HL-60/S4 treated with phorbol 12-myristate 13-acetate at 8.2 ng/mL for 4 days and 3 days (cell line): ENCODE measurements around the gene FANCE.

Source experiments
- in situ Hi-C: fragments of 300-500 bp; cut with MboI; formaldehyde crosslinking; loops from 2 replicates; pipeline ENCODE4 v1.15.0; 2022; ENCODE audit warnings: low sequenced_read_pairs

The FANCE gene, protein sequence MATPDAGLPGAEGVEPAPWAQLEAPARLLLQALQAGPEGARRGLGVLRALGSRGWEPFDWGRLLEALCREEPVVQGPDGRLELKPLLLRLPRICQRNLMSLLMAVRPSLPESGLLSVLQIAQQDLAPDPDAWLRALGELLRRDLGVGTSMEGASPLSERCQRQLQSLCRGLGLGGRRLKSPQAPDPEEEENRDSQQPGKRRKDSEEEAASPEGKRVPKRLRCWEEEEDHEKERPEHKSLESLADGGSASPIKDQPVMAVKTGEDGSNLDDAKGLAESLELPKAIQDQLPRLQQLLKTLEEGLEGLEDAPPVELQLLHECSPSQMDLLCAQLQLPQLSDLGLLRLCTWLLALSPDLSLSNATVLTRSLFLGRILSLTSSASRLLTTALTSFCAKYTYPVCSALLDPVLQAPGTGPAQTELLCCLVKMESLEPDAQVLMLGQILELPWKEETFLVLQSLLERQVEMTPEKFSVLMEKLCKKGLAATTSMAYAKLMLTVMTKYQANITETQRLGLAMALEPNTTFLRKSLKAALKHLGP

DNA sequence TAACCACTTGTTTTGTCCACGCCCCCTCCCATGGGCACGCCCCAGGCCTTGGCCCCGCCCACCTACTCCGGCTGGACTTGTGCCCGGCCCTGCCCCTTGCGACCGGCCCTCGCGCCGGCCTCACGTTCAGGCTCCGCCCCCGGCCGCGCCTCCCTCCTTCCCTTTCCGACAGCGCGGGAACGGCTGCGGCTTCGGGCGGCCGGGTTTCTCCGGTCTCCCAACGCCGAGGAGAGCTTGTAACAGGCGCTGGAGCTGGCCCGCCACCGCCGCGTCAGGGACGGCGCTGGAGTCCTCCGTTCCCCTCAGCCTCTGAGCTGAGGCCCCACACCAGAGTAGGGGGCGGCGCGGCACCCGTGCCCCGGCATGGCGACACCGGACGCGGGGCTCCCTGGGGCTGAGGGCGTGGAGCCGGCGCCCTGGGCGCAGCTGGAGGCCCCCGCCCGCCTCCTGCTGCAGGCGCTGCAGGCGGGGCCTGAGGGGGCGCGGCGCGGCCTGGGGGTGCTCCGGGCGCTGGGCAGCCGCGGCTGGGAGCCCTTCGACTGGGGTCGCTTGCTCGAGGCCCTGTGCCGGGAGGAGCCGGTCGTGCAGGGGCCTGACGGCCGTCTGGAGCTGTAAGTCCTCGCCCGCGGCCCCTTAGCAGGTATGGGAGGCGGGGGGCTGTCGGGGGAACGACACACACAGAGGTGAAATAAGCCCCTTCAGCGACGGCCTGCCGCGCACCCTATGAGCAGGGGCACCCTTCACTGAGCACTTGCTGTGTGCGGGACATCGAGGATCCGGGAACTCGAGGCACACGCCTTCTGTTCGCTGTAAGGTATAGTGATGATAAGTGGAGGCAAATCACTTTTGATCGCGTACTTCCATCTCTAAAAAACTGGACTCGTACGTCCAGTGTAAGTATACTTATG lies at the start of gene FANCE:
Gene FANCE, plus strand, starts transcription at position 156 of the 908 bp plus-strand sequence. Its CDS starts 208 bp downstream, at position 364.
- in situ Hi-C loops = loop anchor here (10.0 kb wide), 1 partner anchor 158 kb away; the partner anchor contains the start of gene DEF6

DNA sequence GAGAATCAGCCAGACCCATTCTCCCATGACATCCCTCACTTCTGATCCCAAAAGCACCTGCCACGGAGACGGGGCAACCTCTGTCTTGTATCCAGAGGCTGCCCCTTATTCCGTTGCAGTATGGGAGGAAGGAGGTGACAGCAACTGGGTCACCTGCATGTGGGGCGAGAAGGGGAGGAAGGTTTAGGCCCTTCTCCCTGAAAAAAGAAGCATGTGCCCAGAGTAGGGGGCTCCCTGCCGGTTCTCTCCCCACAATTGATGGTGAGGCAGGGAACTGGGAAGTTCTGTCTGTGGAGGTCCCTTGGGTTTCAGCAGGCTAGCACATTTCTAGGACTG lies 49.3 kb upstream of the FANCE start:
- in situ Hi-C loops = no loop called here

DNA sequence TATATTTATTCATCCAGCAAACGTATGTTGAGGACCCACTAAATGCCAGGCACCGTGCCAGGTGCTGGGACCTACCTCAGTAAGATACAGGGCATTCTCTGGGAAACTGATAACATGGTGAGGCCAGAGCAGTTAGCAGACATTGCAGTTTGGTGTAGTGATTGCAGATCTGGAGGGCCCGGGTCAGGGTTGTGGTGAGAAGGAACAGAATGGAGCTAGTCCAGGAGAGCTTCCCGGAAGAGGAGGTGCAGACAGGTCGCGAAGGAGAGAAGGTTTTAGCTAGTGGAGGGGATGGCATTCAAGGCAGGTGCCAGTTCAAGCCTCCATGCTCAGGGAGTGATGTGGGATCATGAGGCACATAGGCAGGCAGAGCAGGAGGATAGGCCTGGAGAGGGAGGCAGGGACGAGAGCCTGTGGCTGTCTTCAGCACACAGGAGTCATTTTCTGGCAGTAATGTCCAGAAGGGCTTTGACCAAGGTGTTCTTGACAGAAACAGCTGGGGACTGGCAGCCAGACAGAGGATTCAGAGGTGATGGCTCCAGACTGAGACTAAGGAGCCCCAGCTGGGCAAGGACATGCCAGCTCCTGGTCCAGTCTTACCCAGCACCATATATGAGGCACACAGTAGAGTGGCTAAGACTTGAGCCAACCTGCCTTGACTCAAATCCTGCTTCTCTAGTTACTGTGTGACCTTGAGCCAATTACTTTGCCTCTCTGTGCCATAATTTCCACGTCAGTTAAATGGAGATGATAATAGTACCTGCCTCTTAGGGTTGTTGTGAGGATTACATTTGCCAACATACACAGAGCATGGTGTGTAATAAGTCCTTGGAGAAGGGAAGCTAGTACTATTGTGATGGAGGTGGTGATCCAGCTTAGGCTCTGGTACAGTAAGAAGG lies 48.3 kb upstream of the FANCE start:
- in situ Hi-C loops = no loop called here

DNA sequence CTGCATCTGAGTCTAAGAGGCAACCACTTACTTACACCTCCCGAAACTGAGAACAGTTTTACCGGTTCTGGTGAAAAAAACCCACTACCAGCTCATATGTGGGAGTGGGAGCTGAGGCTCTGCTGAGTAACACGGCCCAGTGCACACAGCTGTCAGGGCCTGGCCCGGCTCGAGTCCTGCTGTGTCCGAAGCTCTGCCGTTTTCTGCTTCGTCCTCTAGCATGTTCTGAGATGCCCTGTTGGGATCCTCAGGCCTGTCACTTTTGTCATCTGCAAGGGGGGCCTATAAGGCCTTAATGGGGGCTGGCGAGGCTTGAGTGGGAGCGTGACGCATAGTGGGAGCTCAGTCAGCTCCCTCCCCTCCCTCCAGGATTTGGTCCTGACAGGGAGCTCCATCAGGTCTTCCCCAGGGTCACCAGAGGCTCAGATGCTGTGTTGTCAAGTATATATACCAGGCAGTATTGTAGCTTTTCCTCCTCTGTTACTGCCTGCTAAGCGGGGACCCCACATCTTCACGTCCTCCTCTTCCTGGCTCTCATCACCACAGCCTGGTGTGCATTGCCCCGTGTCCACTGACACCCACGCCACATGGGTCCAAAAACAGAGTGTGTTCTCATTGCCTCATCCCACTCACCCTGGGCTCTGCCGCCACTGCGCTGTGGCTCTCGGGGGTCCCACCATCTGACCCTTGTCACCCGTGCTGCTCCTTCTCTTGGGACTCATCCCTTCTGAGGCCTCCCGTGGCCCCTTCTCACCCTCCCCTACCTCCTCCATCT lies 45.2 kb upstream of the FANCE start:
- in situ Hi-C loops = no loop called here

DNA sequence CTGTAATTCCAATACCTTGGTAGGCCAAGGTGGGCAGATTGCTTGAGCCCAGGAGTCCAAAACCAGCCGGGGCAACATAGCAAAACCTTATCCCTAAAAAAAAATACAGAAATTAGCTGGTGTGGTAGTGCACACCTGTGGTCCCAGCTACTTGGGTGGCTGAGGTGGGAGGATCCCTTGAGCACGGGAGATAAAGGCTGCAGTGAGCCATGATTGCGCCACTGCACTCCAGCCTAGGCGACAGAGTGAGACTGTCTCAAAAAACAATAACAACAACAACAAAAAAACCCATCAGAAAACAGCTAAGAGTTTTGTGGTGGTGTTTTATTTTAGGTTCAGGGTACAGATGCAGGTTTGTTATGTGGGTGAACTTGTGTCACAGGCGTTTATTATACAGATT lies 42.9 kb upstream of the FANCE start:
- in situ Hi-C loops = no loop called here

DNA sequence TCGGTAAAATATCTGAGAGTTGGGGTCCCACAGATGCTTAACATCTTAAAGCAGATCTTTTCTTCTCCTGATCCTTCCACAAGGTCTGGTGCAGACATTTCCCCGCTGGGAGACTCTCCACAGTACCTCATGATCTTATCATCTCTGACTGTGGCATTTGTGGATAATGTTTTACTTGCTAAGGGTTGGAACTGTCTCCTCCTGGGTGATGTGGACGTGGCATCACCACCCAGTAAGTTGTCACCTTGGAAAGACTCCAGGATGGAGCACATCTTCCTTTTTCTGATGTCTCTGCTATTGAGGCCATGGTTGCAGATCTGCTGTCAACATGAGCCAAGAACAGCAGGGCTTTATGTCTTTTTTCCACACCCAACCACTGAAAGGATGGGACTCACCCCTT lies 42.0 kb upstream of the FANCE start:
- in situ Hi-C loops = no loop called here

DNA sequence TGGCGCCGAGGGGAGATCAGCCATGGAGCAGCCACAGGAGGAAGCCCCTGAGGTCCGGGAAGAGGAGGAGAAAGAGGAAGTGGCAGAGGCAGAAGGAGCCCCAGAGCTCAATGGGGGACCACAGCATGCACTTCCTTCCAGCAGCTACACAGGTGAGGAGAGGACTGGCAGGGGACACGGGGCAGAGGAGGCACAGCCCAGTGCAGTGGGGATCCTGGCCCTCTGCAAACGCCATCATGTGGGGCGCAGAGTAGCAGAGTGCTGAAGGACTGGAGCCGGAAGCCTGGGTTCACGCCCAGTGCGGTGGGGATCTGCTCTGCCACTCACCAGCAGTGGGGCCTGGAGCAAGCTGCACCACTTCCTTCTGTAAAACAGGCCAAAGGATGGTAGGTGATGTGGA lies 41.1 kb upstream of the FANCE start:
- in situ Hi-C loops = no loop called here

DNA sequence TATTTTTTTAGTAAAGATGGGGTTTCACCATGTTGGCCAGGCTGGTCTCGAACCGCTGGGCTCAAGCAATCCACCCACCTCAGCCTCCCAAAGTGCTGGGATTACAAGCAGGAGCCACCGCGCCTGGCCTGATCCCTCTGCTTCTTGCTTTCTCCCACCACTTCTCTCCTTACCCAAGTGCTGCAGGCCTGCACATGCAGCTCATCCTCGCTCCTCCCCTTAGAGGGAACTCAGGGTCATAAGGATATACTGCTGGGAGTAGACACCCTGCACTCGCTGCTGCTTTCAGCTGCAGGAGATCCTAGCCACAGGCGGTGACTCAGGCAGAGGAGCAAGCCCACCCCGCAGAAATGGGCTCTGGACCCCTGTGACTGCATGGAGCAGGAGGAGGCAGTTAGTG lies 40.0 kb upstream of the FANCE start:
- in situ Hi-C loops = no loop called here

DNA sequence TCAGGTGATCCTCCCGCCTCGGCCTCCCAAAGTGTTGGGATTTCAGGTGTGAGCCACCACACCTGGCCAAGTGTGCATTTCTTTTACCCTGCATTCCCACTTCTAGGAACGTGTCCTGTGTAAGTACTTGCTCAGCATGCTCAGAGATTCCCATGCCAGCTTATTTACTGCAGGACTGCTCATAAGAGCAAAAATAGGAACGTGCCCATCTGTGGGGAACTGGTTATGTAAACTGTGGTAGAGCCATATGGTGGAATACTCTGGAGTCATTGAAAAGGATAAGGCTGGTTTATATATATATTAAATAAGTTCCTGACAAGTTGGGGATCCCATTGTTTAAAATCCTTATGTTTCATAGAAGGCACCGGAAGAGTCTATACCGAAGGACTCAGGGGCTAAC lies 38.2 kb upstream of the FANCE start:
- in situ Hi-C loops = no loop called here

DNA sequence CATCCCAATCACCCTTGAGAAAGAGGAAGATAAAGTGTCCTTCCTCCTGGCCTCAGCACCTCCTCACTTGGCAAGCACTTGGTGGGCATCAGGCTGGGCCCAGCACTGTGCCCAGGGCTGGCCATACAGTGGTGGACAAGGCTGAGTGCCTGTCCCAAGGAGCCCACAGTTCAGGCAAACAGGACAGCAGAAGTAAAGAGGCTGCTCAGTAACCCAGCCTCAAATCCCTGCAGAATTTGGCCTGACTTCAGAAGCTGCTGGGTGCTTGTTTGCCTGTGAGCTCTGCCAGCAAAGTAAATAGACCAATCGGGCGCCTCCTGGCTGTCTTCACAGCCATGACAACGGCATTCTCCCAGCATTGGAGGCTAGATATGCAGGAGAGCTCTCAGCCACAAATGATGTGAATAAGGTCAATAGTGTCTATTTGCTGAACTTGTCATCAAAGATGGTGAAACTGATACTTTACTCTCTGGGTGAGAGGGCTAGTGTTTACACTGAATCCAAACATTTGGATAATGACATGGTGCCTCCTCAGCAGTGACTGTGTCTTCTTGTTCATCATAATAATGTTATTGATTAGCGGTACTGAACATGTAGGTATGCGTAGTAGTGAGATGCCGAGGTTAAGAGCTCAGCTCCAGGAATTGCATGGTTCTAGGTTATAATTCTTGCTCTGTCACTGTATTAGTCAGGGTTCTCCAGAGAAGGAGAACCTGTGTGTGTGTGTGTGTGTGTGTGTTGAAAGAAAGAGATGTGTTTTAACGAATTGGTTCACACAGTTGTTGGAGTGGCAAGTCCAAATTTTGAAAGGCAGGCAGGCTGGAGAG lies 36.9 kb upstream of the FANCE start:
- in situ Hi-C loops = no loop called here

DNA sequence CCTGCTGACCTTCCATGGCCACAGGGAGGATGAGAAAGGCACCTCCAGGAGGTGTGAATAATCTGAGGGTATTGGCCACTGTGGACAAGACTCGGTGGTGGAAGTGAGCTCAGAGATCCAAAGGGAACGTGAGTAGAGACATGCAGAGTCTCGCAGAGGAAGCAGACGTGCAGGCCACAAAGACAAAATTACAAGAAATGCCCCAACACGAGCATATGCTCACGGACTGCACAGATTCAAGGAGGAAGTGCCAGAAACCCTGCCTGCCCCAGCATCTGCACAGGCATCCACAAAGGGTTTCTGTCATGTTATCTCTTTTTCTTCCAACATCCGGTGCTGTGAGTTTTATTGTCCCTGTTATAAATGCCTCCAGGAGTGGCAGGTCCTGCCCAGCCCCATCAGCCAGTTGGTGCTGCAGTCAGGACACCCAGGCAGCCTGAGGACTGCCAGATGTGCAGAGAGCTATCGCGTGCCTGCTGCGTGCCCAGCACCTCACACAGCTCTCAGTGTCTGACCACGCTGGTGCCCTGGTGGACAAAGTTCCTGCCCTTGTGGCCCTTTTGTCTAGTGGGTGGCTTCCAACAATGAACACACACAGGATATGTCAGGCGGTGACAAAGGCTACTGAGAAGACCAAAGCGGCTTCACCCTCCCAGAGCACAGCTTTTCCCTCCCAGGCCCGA lies 34.0 kb upstream of the FANCE start:
- in situ Hi-C loops = no loop called here

DNA sequence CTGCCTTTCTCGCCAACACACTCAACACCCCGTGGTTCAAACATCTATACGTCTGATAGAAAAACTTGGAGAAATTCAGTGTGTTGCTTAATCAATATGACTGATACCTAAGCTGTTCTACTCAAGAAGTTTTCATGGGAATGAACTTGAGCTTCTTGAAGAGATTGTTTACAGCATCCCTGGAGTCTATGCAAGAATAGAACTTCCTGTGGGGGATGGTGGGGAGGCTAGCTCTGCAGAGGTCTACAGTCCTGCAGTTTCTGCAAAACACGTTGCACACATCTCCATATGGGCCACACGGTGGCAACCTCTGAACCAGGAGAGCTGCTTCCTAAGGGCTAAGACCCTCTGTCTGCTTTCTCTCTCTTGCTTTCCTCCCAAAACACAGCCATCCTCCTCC lies 32.7 kb upstream of the FANCE start:
- in situ Hi-C loops = no loop called here

DNA sequence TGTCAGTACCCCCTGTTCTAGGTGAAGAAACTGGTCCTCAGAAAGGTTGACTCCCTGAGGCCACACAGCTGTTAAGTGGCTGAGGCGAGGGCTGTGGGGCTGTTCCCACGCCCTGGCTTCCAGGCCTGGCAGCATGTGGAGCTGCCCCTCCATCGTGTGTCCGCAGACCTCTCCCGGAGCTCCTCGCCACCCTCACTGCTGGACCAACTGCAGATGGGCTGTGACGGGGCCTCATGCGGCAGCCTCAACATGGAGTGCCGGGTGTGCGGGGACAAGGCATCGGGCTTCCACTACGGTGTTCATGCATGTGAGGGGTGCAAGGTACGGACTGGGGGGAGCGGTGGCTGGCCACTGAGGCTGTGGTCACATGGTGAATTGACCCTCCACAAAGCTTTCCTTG lies 32.2 kb upstream of the FANCE start:
- in situ Hi-C loops = no loop called here

DNA sequence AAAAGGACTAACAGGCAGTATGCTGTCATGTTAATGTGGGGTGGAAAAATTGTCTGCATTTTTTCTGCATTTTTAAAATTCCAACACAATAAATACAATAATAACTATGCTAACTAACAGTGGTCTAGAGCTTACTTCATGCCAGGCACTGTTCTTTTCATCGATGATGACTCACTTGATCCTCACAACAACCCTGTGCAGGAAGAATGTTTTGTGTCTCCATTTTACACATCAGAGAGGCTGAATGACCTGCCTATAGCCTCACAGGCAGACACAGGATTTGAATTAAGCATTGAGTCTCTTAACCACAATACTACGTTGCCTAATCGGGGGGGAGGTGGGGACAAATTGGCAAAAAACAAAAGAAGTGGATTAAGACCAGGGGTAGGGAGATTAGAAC lies 26.9 kb upstream of the FANCE start:
- in situ Hi-C loops = no loop called here

DNA sequence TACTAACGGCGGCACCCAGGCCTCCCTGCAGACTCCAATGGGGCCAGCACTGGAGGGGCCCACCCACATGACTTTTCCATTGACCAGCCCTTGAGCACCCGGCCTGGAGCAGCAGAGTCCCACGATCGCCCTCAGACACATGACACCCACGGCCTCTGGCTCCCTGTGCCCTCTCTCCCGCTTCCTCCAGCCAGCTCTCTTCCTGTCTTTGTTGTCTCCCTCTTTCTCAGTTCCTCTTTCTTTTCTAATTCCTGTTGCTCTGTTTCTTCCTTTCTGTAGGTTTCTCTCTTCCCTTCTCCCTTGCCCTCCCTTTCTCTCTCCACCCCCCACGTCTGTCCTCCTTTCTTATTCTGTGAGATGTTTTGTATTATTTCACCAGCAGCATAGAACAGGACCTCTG lies 26.1 kb upstream of the FANCE start:
- in situ Hi-C loops = no loop called here

DNA sequence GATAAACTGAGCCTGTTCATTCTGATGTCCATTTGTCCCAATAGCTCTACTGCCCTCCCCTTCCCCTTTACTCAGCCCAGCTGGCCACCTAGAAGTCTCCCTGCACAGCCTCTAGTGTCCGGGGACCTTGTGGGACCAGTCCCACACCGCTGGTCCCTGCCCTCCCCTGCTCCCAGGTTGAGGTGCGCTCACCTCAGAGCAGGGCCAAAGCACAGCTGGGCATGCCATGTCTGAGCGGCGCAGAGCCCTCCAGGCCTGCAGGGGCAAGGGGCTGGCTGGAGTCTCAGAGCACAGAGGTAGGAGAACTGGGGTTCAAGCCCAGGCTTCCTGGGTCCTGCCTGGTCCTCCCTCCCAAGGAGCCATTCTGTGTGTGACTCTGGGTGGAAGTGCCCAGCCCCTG lies 24.7 kb upstream of the FANCE start:
- in situ Hi-C loops = no loop called here

DNA sequence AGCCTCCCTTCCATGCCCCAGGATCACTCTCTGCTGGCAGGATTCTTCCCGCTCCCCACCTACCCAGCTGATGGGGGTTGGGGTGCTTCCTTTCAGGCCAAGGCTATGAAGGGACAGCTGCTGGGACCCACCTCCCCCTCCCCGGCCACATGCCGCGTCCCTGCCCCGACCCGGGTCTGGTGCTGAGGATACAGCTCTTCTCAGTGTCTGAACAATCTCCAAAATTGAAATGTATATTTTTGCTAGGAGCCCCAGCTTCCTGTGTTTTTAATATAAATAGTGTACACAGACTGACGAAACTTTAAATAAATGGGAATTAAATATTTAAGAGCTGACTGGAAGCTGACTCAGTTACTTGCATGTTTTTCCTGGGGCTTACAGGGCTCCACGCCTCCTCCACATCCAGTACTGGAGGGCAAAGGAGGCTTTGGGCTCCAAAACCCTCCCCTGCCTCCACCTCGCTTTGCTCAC lies 24.3 kb upstream of the FANCE start:
- in situ Hi-C loops = no loop called here

DNA sequence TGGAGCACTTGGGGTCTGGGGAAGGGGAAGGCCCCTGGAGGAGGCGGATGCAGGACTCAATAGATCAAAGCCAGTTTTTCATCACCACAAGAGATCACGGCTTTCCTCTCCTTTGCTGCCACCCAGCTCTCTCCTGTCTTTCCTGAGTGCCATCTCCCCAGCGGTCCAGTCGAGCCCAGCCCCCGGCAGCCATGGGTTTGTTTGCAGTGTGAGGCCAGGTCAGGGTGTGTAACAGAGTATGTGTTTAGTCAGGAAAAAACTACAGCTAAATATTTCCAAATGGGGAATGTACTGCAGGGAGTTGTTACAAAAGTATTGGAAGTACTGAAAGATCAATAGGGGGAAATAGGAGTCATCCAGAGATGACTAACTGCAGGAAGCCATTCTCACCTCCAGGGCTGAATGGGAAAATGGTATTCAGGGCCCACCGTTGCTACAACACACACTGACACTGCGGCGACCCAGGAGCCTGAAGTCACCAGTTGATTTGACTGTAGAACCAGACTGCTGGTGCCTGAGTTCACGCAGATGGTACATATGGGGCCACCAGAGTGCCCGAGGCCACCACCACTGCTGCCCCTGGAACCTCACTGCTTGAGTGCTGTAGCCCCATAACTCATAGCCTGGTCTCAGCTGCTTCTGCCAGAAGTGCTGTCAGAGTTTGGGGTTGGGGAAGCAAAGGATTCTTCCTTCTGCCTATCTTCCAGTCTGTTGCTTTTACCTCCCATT lies 23.6 kb upstream of the FANCE start:
- in situ Hi-C loops = no loop called here
